Activated T-helper 1 cell treated with anti-CD3 and anti-CD28 coated beads, Interleukin-12 subunit alpha, Interleukin-12 subunit beta, Interleukin-2, Interleukin-4 antibody, amounts not matched to agents 30 ng/mL and 10 ng/mL and 1 ng/mL, durations not matched to agents 14 hours and 24 hours and 36 hours (primary cell): ENCODE data around the gene SLC28A1. TPM values are rescaled to one million over a fixed set of nuclear protein-coding genes. Genes with fewer than 3 reads are reported as not detected.
"Not testable (repeated sequence)": the region's sequence is repeated elsewhere in the genome, so short reads cannot be mapped to it uniquely, and the experiment has no call there.

ENCODE experiments used
- DNase-seq: peaks from one replicate; pipeline ENCODE4 v3.0.0; 2021; ENCODE audit warnings: low spot score
- H3K27ac Mint-ChIP-seq: one replicate; pipeline ENCODE4 v1.8.0; 2021; ENCODE audit warnings: mild to moderate bottlenecking, mixed read lengths
- H3K27me3 Mint-ChIP-seq: one replicate; pipeline ENCODE4 v1.8.0; 2022; ENCODE audit warnings: mild to moderate bottlenecking, moderate library complexity, mixed read lengths; ENCODE audit not compliant: insufficient read depth
- H3K36me3 Mint-ChIP-seq: one replicate; pipeline ENCODE4 v1.8.0; 2021; ENCODE audit warnings: low read depth, mixed read lengths
- H3K4me1 Mint-ChIP-seq: one replicate; pipeline ENCODE4 v1.8.0; 2021; ENCODE audit warnings: low read depth, mixed read lengths
- H3K4me3 Mint-ChIP-seq: one replicate; pipeline ENCODE4 v1.8.0; 2021; ENCODE audit warnings: mild to moderate bottlenecking, moderate library complexity, mixed read lengths
- H3K9me3 Mint-ChIP-seq: one replicate; pipeline ENCODE4 v1.8.0; 2021; ENCODE audit warnings: mixed read lengths
- intact Hi-C: fragments of 100-400 bp; cut with micrococcal nuclease; formaldehyde crosslinking; loops from one replicate; pipeline ENCODE4 v1.15.1; 2024
- total RNA-seq: library from RNA; stranded (reverse); gene quantifications from 2 replicates; pipeline ENCODE4 v1.2.3, GENCODE V29; 2022

SLC28A1 gene
- total RNA-seq, 1 donor from 2014 or later, result not detected

DNA sequence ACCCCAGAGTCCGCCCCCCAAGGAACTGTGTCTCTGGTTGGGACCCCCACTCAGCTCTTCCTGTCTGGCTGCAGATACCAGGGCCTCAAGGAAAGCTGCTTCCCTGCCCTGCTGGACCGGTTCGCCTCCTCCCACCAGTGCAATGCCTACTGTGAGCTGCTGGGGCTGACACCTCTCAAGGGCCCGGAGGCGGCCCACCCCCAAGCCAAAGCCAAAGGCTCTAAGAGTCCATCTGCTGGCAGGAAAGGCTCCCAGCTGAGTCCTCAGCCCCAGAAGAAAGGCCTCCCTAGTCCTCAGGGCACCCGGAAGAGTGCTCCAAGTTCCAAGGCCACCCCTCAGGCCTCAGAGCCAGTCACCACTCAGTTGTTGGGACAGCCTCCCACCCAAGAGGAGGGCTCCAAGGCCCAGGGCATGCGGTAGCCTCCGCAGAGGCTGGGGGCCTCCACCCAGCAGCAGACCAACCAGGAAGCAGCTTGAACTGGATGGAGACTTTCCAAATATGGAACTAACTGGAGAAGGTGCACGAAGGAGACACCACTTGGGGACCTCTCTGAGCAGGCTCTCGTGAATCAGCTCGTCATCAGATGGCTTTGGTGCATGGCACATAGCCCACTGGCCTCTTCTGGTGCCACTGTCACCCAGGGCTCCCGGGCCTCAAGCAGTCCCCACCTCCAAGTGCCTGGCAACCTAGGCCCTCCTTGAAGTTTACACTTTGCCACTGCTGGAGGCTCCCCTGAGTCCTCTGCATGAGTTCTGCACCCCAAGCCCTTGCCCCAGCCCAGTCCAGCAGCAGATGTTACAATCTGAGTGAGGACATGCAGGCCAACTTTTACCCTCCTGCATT is 16.2 kb upstream of the SLC28A1 start:
- Mint-ChIP-seq H3K4me3 (no peak overlapping the region), H3K27me3 (peaks cover 2% of the 10 kb centered on the region), H3K9me3 (no peaks in the 10 kb centered on the region), H3K36me3 (no peaks in the 10 kb centered on the region), H3K4me1 (no peaks in the 10 kb centered on the region), H3K27ac (no peak overlapping the region)
- intact Hi-C loops, result no loop called here
- no peak for DNase-seq

DNA sequence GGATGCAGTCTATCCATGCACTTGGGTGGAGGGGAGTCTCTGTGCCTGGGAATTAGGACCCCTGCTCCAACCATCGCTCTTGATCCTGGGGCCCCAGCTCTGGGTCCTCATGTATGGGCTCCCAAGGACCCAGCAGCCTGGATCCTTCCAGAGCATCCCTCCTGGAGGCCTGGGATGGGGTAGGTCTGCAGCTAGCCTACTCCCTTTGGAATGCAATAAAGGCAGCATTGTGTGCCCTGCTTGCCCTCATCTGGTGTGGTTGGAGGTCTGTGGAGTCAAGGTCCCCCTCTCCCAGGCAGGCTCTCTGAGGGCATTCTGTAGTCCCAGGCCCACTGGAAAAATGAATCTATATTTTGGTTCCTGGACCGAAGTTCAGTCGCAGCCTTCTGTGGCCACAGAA is 15.0 kb upstream of the SLC28A1 start:
- H3K27me3 Mint-ChIP-seq, result peaks cover under 1% of the 10 kb centered on the region
- H3K36me3 Mint-ChIP-seq, result no peaks in the 10 kb centered on the region
- no peak overlapping the region for H3K27ac Mint-ChIP-seq
- no peak overlapping the region for H3K4me3 Mint-ChIP-seq
- no peak for DNase-seq
- no peaks in the 10 kb centered on the region for H3K4me1 Mint-ChIP-seq
- H3K9me3 Mint-ChIP-seq, result no peaks in the 10 kb centered on the region
- intact Hi-C loops, result no loop called here

DNA sequence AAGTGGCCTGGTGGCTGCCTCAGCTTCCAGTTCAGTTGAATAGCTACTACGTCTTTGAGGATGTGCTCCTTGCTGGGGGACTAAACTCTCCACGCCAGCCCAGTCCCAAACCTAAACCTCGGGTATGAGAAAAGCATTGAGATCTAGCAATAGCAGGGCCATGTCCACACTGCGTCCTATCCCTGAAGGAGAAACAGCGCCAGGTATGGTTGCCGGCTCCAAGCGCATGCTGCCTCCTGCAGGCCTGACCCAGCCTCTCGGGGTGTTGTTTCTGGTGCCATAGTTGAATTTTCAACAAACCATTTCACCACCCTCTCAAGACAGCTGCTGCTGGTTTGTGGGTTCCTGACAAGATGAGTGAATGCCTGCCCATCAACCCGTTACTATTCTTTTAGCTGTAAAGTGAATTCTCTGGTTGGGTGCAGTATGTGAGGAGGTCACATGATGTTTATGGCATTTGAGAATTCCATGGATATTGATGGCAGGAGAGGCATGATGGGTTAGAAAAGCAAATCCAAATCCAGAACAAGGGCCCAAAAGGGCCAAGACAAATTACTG is 13.0 kb upstream of the SLC28A1 start:
- no peaks in the 10 kb centered on the region for H3K9me3 Mint-ChIP-seq
- no peaks in the 10 kb centered on the region for H3K4me1 Mint-ChIP-seq
- peaks cover 7% of the 10 kb centered on the region for H3K27me3 Mint-ChIP-seq
- no peak overlapping the region for H3K4me3 Mint-ChIP-seq
- no peak for DNase-seq
- no peaks in the 10 kb centered on the region for H3K36me3 Mint-ChIP-seq
- intact Hi-C loops, result no loop called here
- H3K27ac Mint-ChIP-seq, result no peak overlapping the region

DNA sequence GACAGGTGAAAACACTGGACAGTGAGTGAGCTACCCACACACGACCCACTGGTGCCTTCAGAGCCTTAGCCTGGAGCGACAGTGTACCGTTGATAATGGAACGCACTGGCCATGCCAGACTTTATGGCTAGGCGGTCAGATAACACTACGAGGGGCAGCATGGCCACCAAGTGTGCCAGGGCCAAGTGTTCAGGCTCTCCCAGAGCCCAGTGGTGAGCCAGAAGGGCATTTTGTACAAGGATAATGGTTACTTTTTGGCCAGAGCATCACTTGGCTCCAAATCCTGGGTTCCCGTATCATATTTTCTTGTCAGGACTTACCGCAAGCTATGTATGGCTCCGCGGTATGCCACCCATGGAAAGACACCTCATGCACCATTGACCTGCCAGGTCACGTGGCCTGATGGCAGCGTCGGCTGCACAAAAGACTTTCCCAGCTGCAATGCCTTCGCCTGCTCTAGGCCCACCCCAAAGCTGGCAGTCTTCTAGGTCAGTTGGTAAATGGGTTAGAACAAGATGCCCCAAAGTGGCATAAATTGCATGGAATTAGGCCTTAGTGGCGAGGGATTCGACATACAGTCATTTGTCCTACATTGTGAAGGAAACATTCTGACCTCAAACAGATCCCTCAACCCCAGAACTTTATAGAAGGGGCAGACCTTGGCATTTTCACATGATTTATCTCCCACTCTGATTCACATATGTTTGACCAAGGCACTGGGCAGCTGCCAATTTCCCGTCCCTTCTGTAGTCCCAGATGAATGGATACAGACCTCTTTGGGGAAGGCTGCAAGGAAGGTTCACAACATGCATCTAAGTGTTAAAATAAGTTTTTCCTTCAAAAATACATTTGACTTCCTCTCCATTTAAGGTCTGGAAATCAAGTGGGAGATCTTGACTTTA is 12.2 kb upstream of the SLC28A1 start:
- peaks cover 7% of the 10 kb centered on the region for H3K27me3 Mint-ChIP-seq
- no peaks in the 10 kb centered on the region for H3K9me3 Mint-ChIP-seq
- H3K36me3 Mint-ChIP-seq, result no peaks in the 10 kb centered on the region
- DNase-seq, result no peak
- intact Hi-C loops, result no loop called here
- H3K4me1 Mint-ChIP-seq, result no peaks in the 10 kb centered on the region
- no peak overlapping the region for H3K27ac Mint-ChIP-seq
- no peak overlapping the region for H3K4me3 Mint-ChIP-seq

DNA sequence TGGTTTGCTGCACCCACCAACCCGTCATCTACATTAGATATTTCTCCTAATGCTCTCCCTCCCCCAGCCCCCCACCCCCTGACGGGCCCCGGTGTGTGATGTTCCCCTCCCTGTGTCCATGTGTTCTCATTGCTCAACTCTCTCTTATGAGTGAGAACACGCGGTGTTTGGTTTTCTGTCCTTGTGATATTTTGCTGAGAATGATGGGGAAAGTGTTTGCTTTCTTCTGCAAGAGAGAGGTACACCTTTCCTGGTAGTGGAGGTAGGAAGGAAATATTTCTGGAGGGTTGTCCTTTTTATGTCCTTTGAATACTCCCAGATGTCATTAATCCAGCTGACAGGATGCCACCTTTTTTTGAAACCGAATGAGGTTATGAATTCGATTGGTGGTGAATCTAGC is 10.5 kb upstream of the SLC28A1 start:
- Mint-ChIP-seq H3K4me1 (no peaks in the 10 kb centered on the region), H3K27ac (no peak overlapping the region), H3K4me3 (no peak overlapping the region), H3K36me3 (no peaks in the 10 kb centered on the region), H3K9me3 (no peaks in the 10 kb centered on the region), H3K27me3 (peaks cover 7% of the 10 kb centered on the region)
- intact Hi-C loops, result no loop called here
- no peak for DNase-seq

DNA sequence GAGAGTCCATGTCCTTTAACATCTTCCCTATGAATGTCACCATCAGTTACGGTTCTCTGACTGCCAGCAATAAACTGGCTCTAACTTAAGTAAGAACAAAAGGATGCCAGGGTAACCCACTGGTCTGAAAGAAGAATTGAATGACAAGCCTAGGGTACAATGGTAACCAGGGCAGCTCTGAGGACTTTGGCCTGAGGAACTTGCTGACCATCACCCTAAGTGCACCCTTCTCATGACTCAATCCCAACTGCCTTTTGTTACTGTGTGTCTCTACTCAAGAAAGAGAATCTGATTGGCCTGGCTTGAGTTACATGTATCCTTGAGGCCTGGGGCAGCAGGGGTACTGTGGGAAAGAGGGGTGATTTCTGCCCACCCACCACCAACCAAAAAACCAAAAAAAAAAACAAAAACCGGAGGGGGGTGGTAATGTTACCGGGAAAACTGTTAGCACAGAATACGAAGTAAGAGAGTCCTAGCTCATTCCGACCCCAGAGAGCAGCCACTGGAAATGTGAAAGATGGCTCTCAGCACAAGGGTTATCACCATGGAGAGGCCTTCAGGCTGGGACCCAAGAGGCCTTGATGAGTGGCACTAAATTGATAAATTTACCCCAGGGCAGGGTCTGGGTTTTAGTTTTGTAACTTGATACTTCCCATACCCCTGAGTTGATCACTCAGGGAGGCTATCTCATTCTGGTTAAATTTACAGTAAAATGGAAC is 9.3 kb upstream of the SLC28A1 start:
- no peak for DNase-seq
- Mint-ChIP-seq H3K36me3 (no peaks in the 10 kb centered on the region), H3K4me3 (no peak overlapping the region), H3K9me3 (no peaks in the 10 kb centered on the region), H3K27me3 (peaks cover 7% of the 10 kb centered on the region), H3K27ac (no peak overlapping the region), H3K4me1 (no peaks in the 10 kb centered on the region)
- intact Hi-C loops, result no loop called here

DNA sequence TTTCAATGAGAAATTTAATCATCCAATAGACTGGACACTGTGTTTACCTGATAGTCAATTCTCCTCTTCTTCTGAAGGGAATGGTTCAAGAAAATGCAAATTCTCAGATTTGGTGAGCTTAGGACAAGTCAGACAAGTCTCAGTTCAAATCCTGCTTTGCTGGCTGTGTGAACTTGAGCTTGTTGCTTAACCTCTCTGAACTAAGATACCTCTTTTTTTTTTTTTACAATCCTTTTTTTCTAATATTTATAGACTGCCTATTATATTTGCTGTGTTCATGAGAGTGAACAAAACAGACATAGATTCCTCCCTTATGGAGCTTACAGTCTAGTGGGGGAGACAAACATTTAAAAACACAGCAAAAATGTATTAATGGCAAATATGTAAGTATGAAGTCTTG is 8.2 kb upstream of the SLC28A1 start:
- H3K27ac Mint-ChIP-seq, result no peak overlapping the region
- no peaks in the 10 kb centered on the region for H3K4me1 Mint-ChIP-seq
- H3K4me3 Mint-ChIP-seq, result no peak overlapping the region
- intact Hi-C loops, result no loop called here
- H3K36me3 Mint-ChIP-seq, result no peaks in the 10 kb centered on the region
- no peak for DNase-seq
- peaks cover 7% of the 10 kb centered on the region for H3K27me3 Mint-ChIP-seq
- no peaks in the 10 kb centered on the region for H3K9me3 Mint-ChIP-seq

DNA sequence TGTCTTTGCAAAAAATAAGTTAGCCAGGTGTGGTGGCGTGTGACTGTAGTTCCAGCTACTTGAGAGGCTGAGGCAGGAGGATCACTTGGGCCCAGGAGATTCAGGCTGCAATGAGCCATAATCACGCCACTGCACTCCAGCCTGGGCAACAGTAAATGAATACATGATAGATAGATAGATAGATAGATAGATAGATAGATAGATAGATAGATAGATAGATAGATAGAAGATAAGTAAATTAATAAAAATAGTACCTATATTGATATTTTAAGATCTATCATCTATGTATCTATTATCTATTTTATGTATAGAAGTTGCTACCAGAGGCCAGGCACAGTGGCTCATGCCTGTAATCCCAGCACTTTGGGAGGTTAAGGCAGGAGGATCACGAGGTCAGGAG is 6.8 kb upstream of the SLC28A1 start:
- not testable (repeated sequence) for H3K9me3 Mint-ChIP-seq, H3K36me3 Mint-ChIP-seq, H3K27ac Mint-ChIP-seq, H3K4me3 Mint-ChIP-seq, H3K4me1 Mint-ChIP-seq, DNase-seq, H3K27me3 Mint-ChIP-seq
- intact Hi-C loops, result loop anchor here (1.0 kb wide), 4 partner anchors 51 to 289 kb away; partner anchors contain the start of gene WDR73

DNA sequence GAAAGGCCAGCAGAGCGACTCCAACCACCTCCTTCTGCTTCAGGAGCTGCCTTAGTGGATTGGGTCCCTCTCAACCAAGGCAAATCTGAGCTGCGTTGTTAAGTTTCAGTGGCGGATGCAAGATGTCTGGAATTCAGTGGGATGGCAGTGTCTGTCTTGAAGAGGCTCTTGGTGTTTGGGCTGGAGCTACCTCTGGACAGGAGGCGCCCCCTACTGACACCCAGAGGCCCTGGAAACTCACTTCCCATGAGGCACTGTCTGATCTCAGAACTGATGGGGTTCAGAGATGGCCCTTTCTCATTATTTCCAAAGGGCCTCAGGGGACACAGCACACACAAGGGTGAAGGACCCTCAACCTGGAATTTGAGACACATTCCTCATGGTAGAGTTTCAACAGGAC is 6.0 kb upstream of the SLC28A1 start:
- peak; percentile 25 for DNase-seq
- Mint-ChIP-seq H3K4me1 (no peaks in the 10 kb centered on the region), H3K36me3 (no peaks in the 10 kb centered on the region), H3K27ac (no peak overlapping the region), H3K9me3 (no peaks in the 10 kb centered on the region), H3K27me3 (peaks cover 7% of the 10 kb centered on the region), H3K4me3 (no peak overlapping the region)
- intact Hi-C loops, result loop anchor here (1.0 kb wide), 4 partner anchors 50 to 290 kb away; partner anchors contain the start of gene WDR73

DNA sequence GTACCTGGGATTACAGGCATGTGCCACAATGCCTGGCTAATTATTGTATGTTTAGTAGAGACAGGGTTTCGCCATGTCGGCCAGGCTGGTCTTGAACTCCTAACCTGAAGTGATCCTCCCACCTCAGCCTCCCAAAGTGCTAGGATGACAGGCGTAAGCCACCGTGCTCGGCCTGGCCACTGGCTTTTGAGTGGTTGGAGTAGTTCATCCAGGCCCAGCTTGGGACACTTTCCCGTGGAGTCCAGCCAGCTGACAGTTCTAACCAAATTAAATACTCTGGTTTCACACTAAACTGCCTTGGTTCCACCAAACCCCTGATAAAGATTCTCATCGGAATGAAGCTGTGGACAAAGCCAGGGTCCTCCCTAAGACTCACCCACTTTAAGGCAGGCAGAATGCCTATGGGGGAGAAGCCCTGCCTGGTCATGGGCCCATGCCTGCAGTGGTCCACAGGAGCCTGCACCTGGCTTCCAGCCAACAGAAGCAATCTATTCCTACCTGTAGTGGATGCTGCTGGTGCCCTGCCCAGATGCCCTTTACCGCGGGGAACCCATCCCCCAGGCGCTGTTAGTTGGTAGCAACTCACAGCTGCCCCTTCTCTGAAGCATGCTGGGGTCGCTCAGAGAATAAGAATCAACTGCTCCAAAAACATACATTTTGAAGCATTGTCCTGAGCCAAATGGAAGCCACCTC is 5.2 kb upstream of the SLC28A1 start:
- Mint-ChIP-seq H3K4me3 (no peak overlapping the region), H3K9me3 (no peaks in the 10 kb centered on the region), H3K27ac (no peak overlapping the region), H3K36me3 (no peaks in the 10 kb centered on the region), H3K27me3 (peaks cover 7% of the 10 kb centered on the region), H3K4me1 (no peaks in the 10 kb centered on the region)
- DNase-seq, result no peak
- intact Hi-C loops, result no loop called here

DNA sequence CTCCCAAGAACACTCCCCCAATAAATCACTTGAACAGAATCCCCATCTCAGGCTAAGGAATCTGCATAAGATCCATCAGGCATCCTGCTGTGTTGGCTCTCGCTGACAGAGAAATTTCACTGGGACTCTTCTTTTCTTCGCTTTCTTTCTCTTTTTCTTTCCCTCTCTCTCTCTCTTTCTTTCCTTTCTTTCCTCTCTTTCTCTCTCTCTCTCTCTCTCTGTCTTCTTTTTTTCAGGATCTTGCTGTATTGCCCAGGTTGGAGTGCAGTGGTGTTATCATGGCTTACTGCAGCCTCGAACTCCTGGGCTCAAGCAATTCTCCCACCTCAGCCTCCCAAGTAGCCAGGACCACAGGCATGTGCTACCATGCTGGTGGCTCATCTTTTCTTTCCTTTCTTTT is 4.5 kb upstream of the SLC28A1 start:
- H3K4me1 Mint-ChIP-seq, result no peaks in the 10 kb centered on the region
- no peak overlapping the region for H3K4me3 Mint-ChIP-seq
- H3K27me3 Mint-ChIP-seq, result peaks cover 1% of the 10 kb centered on the region
- no peaks in the 10 kb centered on the region for H3K36me3 Mint-ChIP-seq
- intact Hi-C loops, result no loop called here
- no peak overlapping the region for H3K27ac Mint-ChIP-seq
- DNase-seq, result no peak
- no peaks in the 10 kb centered on the region for H3K9me3 Mint-ChIP-seq

DNA sequence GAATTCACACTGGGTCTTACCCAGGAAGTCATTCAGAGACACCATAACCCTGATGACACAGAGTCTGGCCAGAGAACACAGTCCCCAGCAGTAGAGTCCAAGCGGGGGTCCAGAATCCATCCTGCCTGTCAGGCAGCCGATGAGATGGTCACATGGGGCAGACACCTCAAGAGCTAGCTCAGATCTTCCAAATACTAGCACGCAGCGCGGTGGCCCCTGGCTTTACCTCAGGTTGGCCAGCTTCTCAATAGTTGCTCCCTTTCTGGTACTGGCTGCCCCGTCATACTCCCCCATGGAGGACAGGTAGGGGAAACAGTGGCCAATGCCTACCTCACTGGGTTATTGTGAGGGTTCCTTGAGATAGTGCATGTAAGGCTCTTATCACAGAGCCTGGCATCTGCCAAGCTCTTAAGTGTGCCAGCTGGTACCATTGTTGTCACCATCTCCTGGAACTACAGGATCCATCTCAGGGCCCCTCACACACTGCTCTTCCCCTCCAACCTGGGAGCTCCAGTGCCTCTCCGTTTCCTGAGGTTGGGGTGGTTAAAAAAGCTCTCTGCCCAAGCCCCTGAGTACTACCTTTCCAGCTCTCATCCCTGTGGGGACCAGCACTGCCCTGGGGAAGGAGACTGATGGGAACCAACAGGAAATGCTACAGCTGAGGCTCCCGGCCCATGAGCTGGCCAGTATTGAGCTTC is 3.5 kb upstream of the SLC28A1 start:
- Mint-ChIP-seq H3K4me1 (no peaks in the 10 kb centered on the region), H3K27ac (no peak overlapping the region), H3K36me3 (no peaks in the 10 kb centered on the region), H3K4me3 (no peak overlapping the region), H3K27me3 (no peaks in the 10 kb centered on the region), H3K9me3 (no peaks in the 10 kb centered on the region)
- intact Hi-C loops, result no loop called here
- DNase-seq, result no peak
